ENCODE results near the gene CORIN.

Gene CORIN

GRCh38 chr4:47674144-47674543 is 163.7 kb downstream of the CORIN start:
- DNase-seq = no peak

- no peak for DNase-seq
Measured at GRCh38 chr4:47672696-47673095, 165.2 kb downstream of the CORIN start.

- DNase-seq = no peak
Measured at GRCh38 chr4:47669946-47670345, 167.9 kb downstream of the CORIN start.

DNA sequence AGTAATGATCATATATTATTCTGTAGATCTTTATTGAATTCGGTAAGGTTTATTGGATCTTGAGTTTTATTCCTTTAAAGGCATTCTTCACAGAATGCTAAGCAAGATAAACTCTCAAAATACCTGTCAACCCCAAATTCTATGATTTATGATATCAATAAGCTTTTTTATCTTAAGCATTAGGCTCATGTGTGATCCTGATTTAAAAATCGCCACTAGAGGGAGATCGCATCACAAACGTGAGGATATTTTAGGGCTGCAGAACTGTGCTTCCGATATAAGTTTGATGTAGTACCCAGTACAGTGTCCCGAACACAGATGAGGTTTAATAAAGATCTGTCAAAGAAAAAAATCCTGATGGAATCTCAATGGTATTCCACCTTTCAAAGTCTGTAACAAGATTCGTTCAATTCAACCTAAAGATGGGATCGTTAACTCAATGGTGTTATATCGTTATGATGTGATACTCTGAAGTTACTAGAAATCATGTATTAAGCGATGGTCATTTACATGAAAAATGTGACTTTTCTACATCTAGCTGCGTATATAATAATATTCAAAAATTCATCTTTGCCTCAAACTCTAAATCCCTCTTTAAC is 169.0 kb downstream of the CORIN start:
- DNase-seq = peak; percentile 39

GRCh38 chr4:47668256-47668655 is 169.6 kb downstream of the CORIN start:
- no peak for DNase-seq

DNA sequence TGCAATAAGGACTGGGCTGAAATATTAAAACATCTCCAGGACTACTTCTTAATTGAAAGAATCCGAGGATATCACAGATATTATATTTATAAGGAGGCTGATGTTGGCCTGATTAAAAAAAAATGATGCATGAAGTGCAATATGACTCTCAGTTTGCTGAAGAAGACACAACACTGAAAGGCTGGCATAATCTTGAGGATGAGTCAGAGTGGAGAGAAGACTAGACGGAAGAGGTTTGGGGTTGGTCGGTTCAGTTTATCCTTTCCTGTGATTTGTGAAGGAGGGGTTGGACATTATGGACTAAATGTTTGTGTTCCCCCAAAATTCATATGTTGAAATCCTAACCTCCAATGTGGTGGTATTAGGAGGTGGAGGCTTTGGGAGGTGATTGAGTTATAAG is 170.3 kb downstream of the CORIN start:
- no peak for DNase-seq

DNA sequence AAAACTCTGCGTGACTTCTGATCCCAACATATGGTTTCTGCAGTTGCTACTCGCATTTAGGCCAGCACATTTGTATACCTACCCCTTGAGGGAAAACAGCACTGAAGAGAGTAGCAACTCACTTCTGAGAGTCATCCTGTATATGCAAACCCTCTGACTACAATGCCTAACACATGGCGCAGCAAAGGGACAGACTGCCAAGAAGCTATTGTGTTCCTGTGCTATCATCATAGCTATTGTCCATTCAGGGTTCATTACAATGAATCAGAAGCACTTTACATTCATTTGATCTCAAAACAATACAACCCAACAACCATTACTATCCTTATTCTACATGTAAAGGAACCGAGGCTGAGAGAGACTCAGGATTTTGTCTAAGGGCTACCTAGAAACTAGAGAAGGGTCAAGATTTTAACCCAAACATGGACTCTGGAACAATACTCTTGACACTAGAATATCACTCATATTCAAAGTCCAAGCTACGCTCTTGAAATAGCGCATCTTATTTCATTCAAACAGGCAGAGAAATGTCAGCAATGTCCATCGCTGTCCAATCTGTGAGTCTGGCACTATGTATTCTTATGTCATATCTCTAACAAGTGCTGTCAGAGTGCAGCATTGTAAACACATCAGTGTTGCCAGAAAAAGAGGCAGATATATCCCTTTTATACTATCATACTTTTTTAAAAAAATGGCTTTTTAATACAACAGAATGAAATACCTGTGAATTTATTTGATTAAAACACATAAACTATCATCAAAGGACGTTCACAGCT is 173.6 kb downstream of the CORIN start:
- no peak for DNase-seq

DNA sequence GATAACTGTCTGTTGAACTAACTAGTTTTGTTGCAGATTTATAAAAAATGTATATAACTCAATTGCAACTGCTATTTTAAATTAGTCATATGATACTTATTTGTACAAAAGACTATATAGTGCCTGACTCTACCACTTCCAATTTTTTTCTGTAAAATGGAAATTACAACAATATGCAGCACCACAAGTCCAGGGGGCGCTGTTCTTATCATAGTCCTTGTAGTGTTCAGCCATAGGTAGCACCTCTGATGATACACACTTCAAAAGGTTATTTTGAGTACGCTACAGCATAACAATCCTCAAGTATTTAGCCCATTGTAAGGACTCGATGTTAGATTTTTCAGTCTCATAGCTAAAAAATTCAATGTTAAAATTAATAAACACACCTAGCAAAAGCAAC is 174.9 kb downstream of the CORIN start:
- no peak for DNase-seq

- DNase-seq = no peak
Measured at GRCh38 chr4:47661741-47662140, 176.1 kb downstream of the CORIN start.

GRCh38 chr4:47659342-47659741 is 178.5 kb downstream of the CORIN start:
- DNase-seq = no peak

DNA sequence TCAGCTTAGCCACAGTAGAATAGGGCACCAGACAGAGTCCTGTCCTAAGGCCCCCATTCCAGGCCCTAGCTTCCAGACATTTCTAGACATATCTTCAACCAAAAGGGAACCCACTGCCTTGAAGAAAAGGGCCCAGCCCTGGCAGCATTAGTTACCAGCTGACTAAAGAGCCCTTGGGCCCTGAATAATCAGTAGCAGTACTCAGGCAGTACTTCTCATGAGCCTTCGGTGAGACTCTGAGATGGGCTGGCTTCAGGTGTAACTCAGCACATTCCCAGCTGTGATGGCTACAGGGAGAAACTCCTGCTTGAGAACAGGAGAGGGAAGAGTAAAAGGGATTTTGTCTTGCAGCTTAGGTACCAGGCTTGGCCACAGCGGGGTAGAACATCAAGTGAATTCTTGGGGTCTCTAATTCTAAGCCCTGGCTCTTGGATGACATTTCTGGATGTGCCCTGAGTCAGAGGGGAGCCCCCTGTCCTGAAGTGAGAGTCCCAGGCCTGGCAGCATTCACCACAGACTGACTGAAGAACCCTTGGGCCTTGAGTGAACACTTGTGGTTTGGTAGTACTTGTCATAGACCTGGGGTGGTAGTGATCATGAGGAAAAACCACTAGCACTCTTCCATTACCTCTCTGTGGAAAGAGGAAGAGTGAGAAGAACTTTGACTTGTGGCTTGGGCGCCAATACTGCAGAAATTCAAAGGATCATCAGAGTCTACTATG is 182.7 kb downstream of the CORIN start:
- no peak for DNase-seq

DNA sequence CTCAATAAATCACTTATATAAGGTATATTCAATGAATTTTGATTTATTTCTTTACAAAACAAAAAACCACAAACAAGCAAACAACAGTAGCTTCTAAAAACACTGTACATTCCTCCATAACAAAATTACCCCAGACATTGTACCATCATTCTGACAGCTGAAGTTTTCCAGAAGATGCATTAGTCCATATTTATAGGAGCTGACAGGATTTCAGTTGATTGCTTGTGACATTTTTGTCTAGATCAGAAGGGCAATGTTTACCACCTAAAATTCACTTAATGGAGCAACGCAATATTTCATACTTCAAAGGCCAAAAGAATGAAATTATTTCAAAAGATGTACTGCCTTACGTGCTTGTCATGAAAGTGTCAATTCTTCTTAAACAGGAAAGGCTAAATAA is 185.8 kb downstream of the CORIN start:
- DNase-seq = no peak

DNA sequence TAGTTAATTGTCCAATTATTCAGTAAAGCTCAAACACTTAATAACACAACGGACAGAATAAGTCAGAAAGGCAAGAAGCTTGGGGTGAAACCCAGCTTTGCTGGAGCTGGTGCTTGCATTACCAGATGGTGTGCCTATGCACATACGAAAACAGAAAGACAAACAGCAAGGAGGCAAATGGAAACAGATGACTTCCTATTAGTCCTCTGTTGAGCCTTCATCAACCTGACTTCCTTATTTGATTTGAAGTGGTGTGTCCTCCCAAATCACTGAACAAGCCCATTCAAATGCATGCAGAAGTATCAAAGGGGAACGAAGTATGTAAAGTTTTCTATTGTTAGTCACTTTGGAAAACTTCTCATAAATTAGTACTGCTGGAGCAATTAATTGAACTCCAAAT is 186.6 kb downstream of the CORIN start:
- no peak for DNase-seq

DNA sequence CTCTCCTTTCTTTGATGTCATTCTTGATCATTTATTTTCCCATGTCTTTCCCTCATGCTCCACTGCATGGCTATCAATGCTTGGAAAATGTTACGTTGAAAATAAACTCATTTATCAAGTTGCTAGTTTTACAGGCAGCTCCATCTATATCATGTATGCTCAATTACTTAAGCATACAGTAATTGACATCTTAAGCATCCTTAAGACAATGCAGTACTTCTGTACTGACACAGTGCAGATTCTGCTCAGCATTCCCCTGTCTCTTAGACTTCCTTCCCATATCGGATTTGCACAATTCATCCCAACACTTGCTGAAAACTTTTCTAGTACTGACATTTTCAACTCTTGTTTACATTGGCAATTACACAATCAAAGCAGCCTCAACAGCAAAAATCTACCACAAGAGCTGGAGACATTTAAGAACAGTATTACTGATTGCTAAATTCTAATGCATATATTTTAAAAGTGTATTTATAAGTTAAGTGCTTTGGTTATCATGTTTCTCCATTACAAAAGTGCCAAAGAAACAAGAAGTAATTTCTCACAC is 187.2 kb downstream of the CORIN start:
- no peak for DNase-seq

DNA sequence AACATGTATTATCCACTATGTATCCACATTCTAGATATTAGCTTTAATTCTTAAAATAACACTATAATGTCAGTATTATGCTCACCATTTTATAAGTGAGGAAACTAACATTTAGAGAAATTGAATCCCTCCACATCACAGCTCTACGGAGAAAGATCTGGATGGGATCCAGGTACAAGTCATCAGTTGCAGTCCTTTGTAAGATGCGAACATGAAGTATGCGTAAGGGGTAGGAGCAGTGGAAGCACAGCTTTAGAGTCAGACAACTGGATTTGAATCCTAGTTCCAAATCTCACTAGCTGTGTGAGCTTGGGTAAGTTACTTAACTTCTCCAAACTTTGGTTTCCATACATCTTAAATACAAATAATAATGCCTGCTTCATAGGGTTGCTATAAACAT is 190.3 kb downstream of the CORIN start:
- no peak for DNase-seq

GRCh38 chr4:47647029-47647428 is 190.8 kb downstream of the CORIN start:
- DNase-seq = no peak

GRCh38 chr4:47646372-47646771 is 191.5 kb downstream of the CORIN start:
- DNase-seq = no peak

DNA sequence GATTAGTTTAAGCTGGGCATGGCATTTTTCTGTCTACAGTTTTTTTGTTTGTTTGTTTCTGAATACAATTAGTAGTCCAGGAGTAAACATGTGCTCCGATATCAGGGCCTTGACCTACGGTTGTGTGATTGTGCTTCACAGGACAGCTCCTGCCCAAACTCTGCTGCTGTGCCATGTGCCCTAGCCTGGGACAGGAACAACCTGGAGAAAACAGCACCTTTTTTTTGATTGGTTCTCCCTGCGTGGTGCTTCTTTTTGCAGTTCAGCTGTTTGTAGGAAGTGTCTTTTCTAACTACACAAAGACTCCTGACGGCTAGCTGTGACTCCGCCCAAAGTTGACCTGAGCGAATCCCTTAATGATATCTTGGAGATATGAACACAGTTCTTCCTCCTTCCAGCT is 194.0 kb downstream of the CORIN start:
- DNase-seq = no peak

DNA sequence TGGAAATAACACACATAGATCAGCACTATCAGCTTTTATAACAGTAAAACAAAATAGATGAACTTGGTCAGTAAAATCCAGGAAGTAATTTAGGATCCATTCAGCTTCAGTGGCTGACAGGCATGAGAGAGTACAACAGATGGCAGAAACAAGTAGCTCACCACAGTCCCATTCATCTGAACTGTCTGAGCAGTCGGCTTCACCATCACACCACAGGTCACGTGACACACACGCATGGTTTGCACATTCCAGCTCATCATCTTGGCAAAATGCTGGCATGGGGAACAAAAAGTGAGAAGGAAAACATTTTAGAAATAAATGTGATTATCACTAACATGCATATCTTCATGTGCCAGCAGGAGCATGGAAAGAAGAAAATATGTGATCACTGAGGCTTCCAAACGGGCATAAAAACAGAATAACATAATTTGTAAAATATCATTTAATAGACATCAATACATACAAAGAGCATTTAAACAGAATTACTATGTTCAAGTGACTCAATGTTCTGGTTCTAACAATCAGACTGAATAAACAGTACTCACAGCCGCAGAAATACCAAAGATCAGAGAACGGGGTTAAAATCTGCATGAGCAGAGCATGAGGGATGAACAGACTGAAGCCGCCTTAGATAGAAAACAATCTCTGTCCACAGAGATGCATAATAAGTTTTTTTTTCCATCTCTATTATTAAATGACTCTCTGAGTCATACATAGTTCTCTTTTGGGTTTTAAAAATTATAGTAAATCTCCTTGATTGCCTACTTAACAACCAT is 194.7 kb downstream of the CORIN start:
- no peak for DNase-seq

DNA sequence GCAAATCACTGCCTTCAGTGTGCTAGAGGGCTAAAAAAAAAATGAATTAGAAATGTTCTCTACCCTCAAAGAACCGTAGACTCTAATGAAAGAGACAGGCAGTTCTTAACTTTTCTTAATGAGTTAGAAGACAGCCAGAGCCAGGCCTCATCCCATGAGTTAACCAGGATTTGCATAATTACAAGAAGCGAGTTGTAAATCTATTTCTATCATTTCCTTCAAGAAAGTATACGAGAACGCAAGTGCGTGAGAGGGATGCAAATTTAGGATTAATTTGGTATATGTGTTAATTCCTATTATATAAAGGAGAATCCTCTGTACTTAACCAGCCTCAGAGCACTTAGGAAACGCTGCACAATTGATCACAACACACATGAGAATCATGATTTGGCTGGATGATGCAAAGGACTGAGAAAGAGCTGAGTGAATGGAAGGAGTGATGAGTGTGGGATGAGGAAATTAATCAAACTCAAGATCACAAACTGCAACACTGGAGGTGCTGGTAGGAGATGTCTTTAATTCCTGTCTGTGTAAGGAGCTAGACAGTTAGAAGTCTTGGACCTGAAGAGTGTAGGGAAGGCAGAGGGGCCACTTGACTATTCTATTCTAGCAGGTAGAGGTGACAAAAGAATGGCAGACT is 195.6 kb downstream of the CORIN start:
- DNase-seq = no peak

DNA sequence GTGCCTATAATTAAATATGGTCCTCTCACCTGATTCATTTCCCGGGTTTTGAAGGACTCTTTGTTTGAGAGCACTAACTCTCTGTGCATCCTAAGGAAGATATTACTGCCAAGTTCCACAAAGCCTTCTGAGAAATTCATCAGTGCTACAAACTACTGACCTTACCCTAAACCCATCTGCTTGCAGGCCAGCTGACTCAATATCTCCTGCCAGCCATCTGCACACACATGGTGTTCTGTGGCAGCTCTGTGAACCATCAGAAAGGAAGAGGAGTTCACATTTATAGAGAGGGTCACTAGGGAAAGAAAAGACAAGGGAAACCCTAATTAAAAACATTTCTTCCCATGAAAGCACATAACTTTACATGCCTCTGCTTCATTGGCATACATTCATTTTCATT is 196.1 kb downstream of the CORIN start:
- no peak for DNase-seq

GRCh38 chr4:47640911-47641310 is 197.0 kb downstream of the CORIN start:
- no peak for DNase-seq

- DNase-seq = no peak
Measured at GRCh38 chr4:47639531-47639930, 198.3 kb downstream of the CORIN start.

Measured in amniotic stem cell (primary cell).